ENCODE results near the gene CD8B. TPM values are rescaled to one million over a fixed set of nuclear protein-coding genes. Genes with fewer than 3 reads are reported as not detected.

Gene CD8B
- total and polyA plus RNA-seq, 2 of the 8 experiments (the other 6 are each of a cell fraction or from before 2014, with no cell fraction given) = 0.35 to 0.63 TPM

GRCh38 chr2:86806059-86806857 is 55.4 kb downstream of the CD8B start:
- Histone ChIP-seq H3K23me2 (ENCODE audit: low read depth, low read length) (peaks cover 8% of the 10 kb centered on the region; the same call in 1 of the 2 replicates), H2AK5ac (ENCODE audit: low read depth, low read length) (no peak overlapping the region), H3K79me2 (ENCODE audit: control insufficient read depth in 1 of 2, insufficient read depth in 2 of 2, low read length in 2 of 2) (no peaks in the 10 kb centered on the region), H3K4me2 (ENCODE audit: insufficient read depth in 1 of 2, low read depth in 2 of 2, low read length in 2 of 2) (no peak overlapping the region; a peak in 1 of 4 replicates), H3K9ac (replicated peaks in 1 of 4; ENCODE audit: extremely low read depth in 1 of 4, low read depth in 3 of 4, low read length in 3 of 4) (no peak overlapping the region), H3K18ac (ENCODE audit: extremely low read depth, low read length) (no peak overlapping the region), H2BK5ac (ENCODE audit: low read depth, low read length) (no peak overlapping the region), H2BK120ac (replicated peaks; ENCODE audit: low read depth, low read length) (no peak overlapping the region), H3K36me3 (ENCODE audit: control insufficient read depth in 2 of 4, insufficient read depth in 4 of 4, low read length in 3 of 4) (no peaks in the 10 kb centered on the region), H3K4ac (replicated peaks; ENCODE audit: insufficient read length, low read depth, low read length) (no peak overlapping the region), H4K5ac (ENCODE audit: insufficient read length, low read depth, low read length) (no peak overlapping the region), H2BK15ac (ENCODE audit: low read length) (no peak overlapping the region), H4K20me1 (replicated peaks in 1 of 2; ENCODE audit: control insufficient read depth in 1 of 2, insufficient read depth in 2 of 2, low read length in 2 of 2) (no peaks in the 10 kb centered on the region), H2BK20ac (ENCODE audit: low read length) (no peak overlapping the region), H3K4me3 (ENCODE audit: extremely low read depth in 1 of 4, insufficient read depth in 2 of 4, low read depth in 3 of 4, low read length in 4 of 4) (no peak overlapping the region), H3K56ac (replicated peaks; ENCODE audit: insufficient read length, low read depth, low read length) (no peak overlapping the region), H4K8ac (ENCODE audit: extremely low read depth, insufficient read depth, low read length) (no peak overlapping the region), H3K4me1 (replicated peaks in 1 of 4; ENCODE audit: control insufficient read depth in 3 of 4, insufficient read depth in 4 of 4, low read length in 3 of 4) (peaks cover 0 to 3% (median 1%) of the 10 kb centered on the region in 4 experiments; a peak in 1 of 7 replicates), H2BK12ac (ENCODE audit: low read depth, low read length) (no peak overlapping the region), H3K27me3 (replicated peaks in 1 of 4; ENCODE audit: control insufficient read depth in 3 of 4, extremely low read depth in 1 of 4, insufficient read depth in 3 of 4, low read length in 3 of 4) (peaks cover 0 to 20% (median 12%) of the 10 kb centered on the region in 4 experiments; a peak in 5 of 7 replicates), H2AFZ (ENCODE audit: low read length) (no peak overlapping the region), H3K23ac (ENCODE audit: insufficient read length) (no peak overlapping the region), H3K79me1 (ENCODE audit: low read depth, low read length) (no peaks in the 10 kb centered on the region), H3K27ac (ENCODE audit: low read depth, low read length) (no peak overlapping the region), H4K91ac (replicated peaks; ENCODE audit: insufficient read length, low read length) (no peak overlapping the region), H3K9me3 (ENCODE audit: insufficient read depth in 2 of 2, low read depth in 1 of 2, low read length in 1 of 2) (no peaks in the 10 kb centered on the region), H3K14ac (ENCODE audit: insufficient read length) (no peak overlapping the region)
- WGBS, 2 experiments (ENCODE audit: extremely low coverage in 1 of 2, insufficient coverage in 1 of 2, insufficient read length in 1 of 2, insufficient replicate concordance in 2 of 2, low coverage in 1 of 2, low lambda C conversion rate in 2 of 2, missing lambda C conversion rate in 1 of 2) = 89% methylated on average over 21 of the region's 21 CpGs; no CpG with 5 or more reads in 1 of the 2 experiments
- ChIA-PET POLR2A (ENCODE audit: partially characterized antibody) (interaction anchor here (1.6 kb wide), 1 partner anchor 28 kb away, joined by 5 read pairs; no protein-coding TSS in a partner anchor), CTCF (ENCODE audit: partially characterized antibody) (interaction anchor here (1.0 to 1.8 kb wide), 5 partner anchors 9 to 41 kb away, joined by 3 to 6 read pairs (median 4); no protein-coding TSS in a partner anchor)
- FAIRE-seq (no peak), DNase-seq (ENCODE audit: low read depth in 1 of 2, low spot score in 2 of 2) (no peak)
- TF ChIP-seq FOSL1 (IDR thresholded peaks at IDR 0.05; ENCODE audit: insufficient read depth, low read depth, low read length) (no peak), RFX5 (IDR thresholded peaks at IDR 0.05; ENCODE audit: borderline replicate concordance, low read depth, low read length) (no peak), KDM1A (IDR thresholded peaks at IDR 0.05; ENCODE audit: borderline replicate concordance, low read length) (no peak), BACH1 (IDR thresholded peaks at IDR 0.05; ENCODE audit: low read length) (no peak), ATF2 (IDR thresholded peaks at IDR 0.05; ENCODE audit: low read length) (no peak), CTBP2 (IDR thresholded peaks at IDR 0.05; ENCODE audit: borderline replicate concordance, insufficient read depth, insufficient read length, low read length) (no peak), RNF2 (IDR thresholded peaks at IDR 0.05; ENCODE audit: borderline replicate concordance, low read depth, low read length, missing control alignments, poor library complexity, severe bottlenecking) (no peak), SIRT6 (IDR thresholded peaks at IDR 0.05; ENCODE audit: low read length) (no peak), HDAC2 (IDR thresholded peaks at IDR 0.05; ENCODE audit: borderline replicate concordance in 1 of 2, low read depth in 2 of 2, low read length in 2 of 2) (no peak)

Data from H1 (cell line).